Esophagus squamous epithelium (tissue), 5 donors: ENCODE data around the gene H19. TPM values are rescaled to one million over a fixed set of nuclear protein-coding genes. Genes with fewer than 3 reads are reported as not detected.

Experiments
- DNase-seq: peaks from one replicate; lab custom pipeline; 2025; lab: John Stamatoyannopoulos, UW
- H3K27ac ChIP-seq, 4 donors: fragments of 200-600 bp; sonication (generic); one replicate each; pipeline ENCODE4 v1.5.1; 2016 to 2019; ENCODE audit warnings: mild to moderate bottlenecking in 1 of 4
- H3K27me3 ChIP-seq, 4 donors: fragments of 200-600 bp; sonication (generic); 1 replicate in 3 of 4; 2 replicates in 1 of 4; pipeline versions ENCODE4 v1.5.1 to v1.6.0; 2017 to 2021; ENCODE audit warnings: antibody characterized with exemption in 1 of 4
- H3K36me3 ChIP-seq, 3 donors: fragments of 200-600 bp; sonication (generic); one replicate each; pipeline ENCODE4 v1.5.1; 2016 to 2019
- H3K4me1 ChIP-seq, 3 donors: fragments of 200-600 bp; sonication (generic); one replicate each; pipeline ENCODE4 v1.5.1; 2017 to 2019
- H3K4me3 ChIP-seq, 4 donors: fragments of 200-600 bp; sonication (generic); 1 replicate in 3 of 4; 2 replicates in 1 of 4; pipeline ENCODE4 v1.5.1; 2016 to 2019; ENCODE audit warnings: mild to moderate bottlenecking in 2 of 4, moderate library complexity in 1 of 4
- H3K9me3 ChIP-seq, 3 donors: fragments of 200-600 bp; sonication (generic); one replicate each; pipeline ENCODE4 v1.5.1; 2016 to 2019
- POLR2A ChIP-seq, 4 donors: fragments of 450-650 bp; IDR thresholded peaks; one replicate each; pipeline ENCODE4 v1.6.1; 2017; ENCODE audit warnings: antibody characterized with exemption in 4 of 4, mild to moderate bottlenecking in 4 of 4, moderate library complexity in 3 of 4
- WGBS, 2 donors: methylation state at CpG; one replicate each; pipeline ENCODE4 v1.1.5; 2018; 5-methylcytosine and 5-hydroxymethylcytosine counted together
- intact Hi-C: fragments of 100-400 bp; cut with DNase I; formaldehyde crosslinking; loops from one replicate; pipeline ENCODE4 v1.15.0; 2022
- total RNA-seq, 4 donors: library from RNA; depleted of rRNA; stranded (reverse); fragments of >200 nt; gene quantifications; one replicate each; pipeline ENCODE4 v1.1.0, GENCODE V29; 2016
- TF ChIP-seq, protein P1 (sequence below), 6 experiments: fragments of 450-650 bp in 4 of 6; fragments of 200-600 bp in 2 of 6; sonication (generic) in 2 of 6; IDR thresholded peaks; one replicate each; pipeline ENCODE4 v1.5.1; 2016 to 2019; ENCODE audit warnings: antibody characterized with exemption in 6 of 6, mild to moderate bottlenecking in 4 of 6, moderate library complexity in 4 of 6
- donor health status: DM: yes; HTN: yes; CAD: no.

The H19 gene
- total RNA-seq, 4 donors from 2014 or later, result 4.7 to 121 (median 47.8) TPM

DNA sequence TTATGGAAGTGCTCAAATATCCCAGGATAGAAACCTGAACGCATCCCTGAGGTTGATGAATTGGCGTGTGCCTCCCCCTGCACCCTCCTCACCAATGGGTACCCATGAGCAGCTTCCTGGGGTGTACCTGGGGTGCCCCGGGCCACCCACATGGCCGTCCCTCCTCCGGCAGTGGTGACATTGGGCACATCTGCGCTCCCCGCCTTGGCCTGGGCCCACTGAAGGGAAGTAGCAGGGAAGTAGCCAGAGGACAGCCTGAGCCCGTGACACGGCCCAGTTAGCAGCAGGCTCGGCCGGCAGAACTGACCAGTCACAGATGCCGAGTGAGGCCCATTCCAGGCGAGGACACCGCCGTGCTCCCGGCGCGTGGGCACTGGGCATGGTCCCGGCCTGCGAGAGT, 33.8 kb downstream of the H19 start:
- H3K27me3 ChIP-seq, result no peaks in the 10 kb centered on the region
- H3K4me1 ChIP-seq, result no peaks in the 10 kb centered on the region
- no peak for TF ChIP-seq POLR2A (IDR thresholded peaks at IDR 0.05)
- TF ChIP-seq, protein P1, sequence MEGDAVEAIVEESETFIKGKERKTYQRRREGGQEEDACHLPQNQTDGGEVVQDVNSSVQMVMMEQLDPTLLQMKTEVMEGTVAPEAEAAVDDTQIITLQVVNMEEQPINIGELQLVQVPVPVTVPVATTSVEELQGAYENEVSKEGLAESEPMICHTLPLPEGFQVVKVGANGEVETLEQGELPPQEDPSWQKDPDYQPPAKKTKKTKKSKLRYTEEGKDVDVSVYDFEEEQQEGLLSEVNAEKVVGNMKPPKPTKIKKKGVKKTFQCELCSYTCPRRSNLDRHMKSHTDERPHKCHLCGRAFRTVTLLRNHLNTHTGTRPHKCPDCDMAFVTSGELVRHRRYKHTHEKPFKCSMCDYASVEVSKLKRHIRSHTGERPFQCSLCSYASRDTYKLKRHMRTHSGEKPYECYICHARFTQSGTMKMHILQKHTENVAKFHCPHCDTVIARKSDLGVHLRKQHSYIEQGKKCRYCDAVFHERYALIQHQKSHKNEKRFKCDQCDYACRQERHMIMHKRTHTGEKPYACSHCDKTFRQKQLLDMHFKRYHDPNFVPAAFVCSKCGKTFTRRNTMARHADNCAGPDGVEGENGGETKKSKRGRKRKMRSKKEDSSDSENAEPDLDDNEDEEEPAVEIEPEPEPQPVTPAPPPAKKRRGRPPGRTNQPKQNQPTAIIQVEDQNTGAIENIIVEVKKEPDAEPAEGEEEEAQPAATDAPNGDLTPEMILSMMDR (IDR thresholded peaks at IDR 0.05), result no peak
- no CpG with 5 or more reads among the region's 20 CpGs for WGBS, 2 donors
- intact Hi-C loops, result no loop called here
- no peak overlapping the region for H3K4me3 ChIP-seq
- H3K9me3 ChIP-seq, result no peaks in the 10 kb centered on the region
- H3K36me3 ChIP-seq, result no peaks in the 10 kb centered on the region
- no peak overlapping the region for H3K27ac ChIP-seq
- no peak for DNase-seq

DNA sequence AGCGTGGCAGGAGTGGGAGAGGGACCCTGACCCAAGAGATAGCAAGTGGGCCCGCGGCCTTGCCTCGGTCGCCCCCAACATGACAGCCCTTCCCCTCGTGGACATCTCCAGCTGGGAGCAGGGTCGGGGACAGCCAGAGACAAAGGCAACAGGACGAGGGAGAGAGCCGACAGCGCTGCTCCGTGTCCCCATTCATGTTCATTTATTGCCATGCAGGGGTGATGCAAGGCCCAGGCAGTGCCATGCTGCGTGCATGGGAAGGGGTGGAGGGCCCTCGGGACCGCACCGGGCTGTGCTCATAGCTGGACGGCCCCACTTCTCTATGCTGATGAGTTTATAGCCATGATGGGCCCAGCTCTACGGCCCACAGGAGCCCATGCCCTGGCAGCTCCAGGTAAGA, 37.9 kb downstream of the H19 start:
- Histone ChIP-seq H3K27me3 (no peaks in the 10 kb centered on the region), H3K4me1 (no peaks in the 10 kb centered on the region), H3K27ac (no peak overlapping the region), H3K9me3 (no peaks in the 10 kb centered on the region), H3K36me3 (no peaks in the 10 kb centered on the region), H3K4me3 (no peak overlapping the region)
- no peak for TF ChIP-seq POLR2A (IDR thresholded peaks at IDR 0.05)
- TF ChIP-seq, protein P1 (IDR thresholded peaks at IDR 0.05), result no peak
- no peak for DNase-seq
- WGBS, 2 donors, result no CpG with 5 or more reads among the region's 17 CpGs
- intact Hi-C loops, result no loop called here

DNA sequence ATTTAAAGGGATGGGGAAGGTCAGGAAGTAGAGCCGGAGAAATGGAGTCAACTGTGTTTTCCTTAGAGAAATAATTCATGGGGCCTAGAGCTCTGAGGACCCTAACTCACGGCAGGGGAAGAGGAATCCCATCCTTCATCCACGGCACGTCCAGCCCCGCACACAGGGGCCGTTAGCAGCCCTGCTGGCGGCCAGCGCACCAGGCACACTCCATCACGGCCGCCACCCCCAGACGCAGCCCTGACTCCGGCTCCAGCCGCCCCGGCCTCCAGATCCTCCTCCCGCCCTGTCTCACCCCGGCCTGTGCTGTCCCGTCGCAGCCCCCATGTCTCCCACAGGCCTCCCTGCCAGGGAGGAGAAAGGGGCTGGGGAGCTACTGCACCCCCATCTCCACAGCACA, 39.3 kb downstream of the H19 start:
- no peaks in the 10 kb centered on the region for H3K4me1 ChIP-seq
- WGBS, 2 donors, result no CpG with 5 or more reads among the region's 18 CpGs
- intact Hi-C loops, result no loop called here
- no peaks in the 10 kb centered on the region for H3K9me3 ChIP-seq
- no peak for DNase-seq
- H3K27me3 ChIP-seq, result no peaks in the 10 kb centered on the region
- no peak for TF ChIP-seq POLR2A (IDR thresholded peaks at IDR 0.05)
- TF ChIP-seq, protein P1 (IDR thresholded peaks at IDR 0.05), result no peak
- H3K4me3 ChIP-seq, result no peak overlapping the region
- no peaks in the 10 kb centered on the region for H3K36me3 ChIP-seq
- no peak overlapping the region for H3K27ac ChIP-seq

DNA sequence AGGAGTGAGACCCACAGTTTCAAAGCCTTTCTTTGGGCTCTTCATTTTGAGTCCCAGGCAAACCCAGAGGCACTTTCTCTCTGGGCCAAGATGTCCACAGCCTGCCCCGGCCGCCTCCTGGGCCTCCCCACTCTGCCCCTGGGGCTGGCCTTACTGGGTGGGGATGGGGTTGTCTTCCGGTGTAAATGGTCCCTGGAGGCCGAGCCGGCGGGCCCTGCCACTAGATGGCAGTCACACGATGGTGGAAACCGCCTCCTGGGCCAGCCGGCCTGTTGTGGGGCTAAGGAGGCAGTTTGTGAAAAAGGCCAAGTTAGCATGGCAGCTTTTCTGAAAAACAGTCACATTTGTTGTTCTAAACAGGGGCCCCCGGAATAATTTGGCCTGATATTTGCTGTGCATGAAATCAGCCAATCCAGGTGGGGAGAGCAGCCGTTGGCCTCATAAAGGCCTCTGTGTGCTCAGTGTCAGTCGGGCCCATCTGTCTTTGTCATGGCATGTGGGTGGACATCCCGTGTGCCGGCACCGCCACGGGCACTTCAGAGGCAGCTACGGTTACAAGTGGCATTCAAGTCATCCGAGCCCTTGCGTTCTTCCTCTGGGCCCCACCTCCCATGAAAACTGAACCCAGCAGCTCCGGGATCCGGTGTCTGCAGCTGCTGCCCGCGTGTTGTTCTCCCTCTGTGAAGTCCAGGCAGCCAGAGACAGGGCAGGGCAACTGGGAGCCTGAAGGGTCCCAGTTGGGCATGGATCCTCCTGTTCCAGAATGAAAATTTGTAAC, 44.0 kb downstream of the H19 start:
- Histone ChIP-seq H3K27me3 (no peaks in the 10 kb centered on the region), H3K36me3 (no peaks in the 10 kb centered on the region), H3K9me3 (no peaks in the 10 kb centered on the region), H3K4me1 (no peaks in the 10 kb centered on the region), H3K4me3 (no peak overlapping the region), H3K27ac (no peak overlapping the region)
- DNase-seq, result no peak
- 90% methylated on average over 4 of the region's 23 CpGs; no CpG with 5 or more reads in 1 of the 2 donors for WGBS, 2 donors
- TF ChIP-seq, protein P1 (IDR thresholded peaks at IDR 0.05), result no peak
- TF ChIP-seq POLR2A (IDR thresholded peaks at IDR 0.05), result no peak
- intact Hi-C loops, result no loop called here

DNA sequence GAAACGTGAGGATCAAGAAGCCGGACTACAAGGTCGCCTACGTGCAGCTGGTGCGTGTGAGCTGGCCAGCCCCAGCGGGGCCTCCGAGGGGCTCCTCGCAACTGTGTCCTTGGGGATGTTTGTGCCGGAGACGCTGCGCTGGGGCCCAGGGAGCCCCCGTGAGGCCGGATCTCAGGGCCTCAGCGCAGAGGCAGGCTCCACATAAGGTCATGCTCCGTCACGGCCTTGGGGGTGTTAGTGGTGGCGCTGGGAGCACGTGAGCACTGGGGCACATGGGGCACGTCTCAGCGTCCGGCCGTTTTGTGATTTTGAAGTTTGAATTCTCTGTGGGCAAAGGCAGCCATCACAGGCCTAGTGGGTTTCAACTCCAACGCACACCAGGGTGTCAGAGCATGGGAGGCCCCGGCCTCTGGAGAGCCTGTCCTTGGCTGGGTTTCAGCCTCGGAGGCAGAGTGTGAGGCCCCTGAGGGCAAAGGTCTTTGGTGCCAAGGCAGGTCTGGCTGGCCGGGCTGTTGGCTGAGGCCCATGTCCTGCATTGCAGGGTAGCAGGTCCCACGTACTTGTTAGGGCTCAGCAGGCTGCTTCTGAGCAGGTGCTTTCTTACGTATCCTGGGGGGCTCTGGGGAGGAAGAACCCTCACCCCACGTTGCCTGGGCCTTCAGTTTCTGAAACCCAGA, 44.7 kb downstream of the H19 start:
- intact Hi-C loops, result no loop called here
- Histone ChIP-seq H3K27me3 (no peaks in the 10 kb centered on the region), H3K27ac (no peak overlapping the region), H3K4me1 (no peaks in the 10 kb centered on the region), H3K36me3 (no peaks in the 10 kb centered on the region), H3K9me3 (no peaks in the 10 kb centered on the region), H3K4me3 (no peak overlapping the region)
- WGBS, 2 donors, result no CpG with 5 or more reads among the region's 29 CpGs
- TF ChIP-seq, protein P1 (IDR thresholded peaks at IDR 0.05), result no peak
- TF ChIP-seq POLR2A (IDR thresholded peaks at IDR 0.05), result no peak
- DNase-seq, result no peak
